Measurements from ENCODE around the gene NRL.

The NRL gene

DNA sequence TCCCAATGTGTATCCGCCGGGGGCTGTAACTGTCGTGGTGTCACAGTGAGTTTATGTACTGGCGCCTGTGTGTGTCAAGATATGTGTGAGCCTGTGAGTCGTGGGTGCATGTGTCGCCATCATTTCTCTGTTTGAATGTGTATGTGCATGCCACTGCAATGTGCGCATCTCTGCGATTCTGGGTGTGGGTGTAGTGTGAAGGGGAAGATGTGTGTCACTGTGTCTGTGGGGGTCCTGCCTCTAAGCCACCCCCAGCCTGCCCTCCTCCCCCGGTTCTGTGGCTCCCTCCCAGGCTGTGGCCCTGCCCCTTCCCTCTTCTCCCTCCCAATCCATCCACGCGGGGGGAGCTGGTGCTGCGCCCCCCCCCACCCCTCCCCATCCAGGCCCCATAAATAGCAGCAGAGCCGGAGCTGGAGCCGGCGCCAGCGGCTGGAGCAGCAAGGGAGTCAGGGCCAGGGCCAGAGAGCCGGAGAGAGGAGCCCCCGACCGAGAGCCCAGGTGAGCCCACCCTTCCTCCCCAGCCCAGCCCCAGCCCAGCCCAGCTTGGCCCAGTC is 43.5 kb downstream of the NRL start, which contains the start of gene CPNE6:
Gene CPNE6, plus strand, starts transcription at position 419 of the 554 bp plus-strand sequence. CDS start 1,375 bp downstream, outside the sequence.
- no peak within 1 kb of the TSS for H3K4me3 ChIP-seq (ENCODE audit: low read depth, low read length, poor library complexity, severe bottlenecking)
- TF ChIP-seq CTCF (IDR thresholded peaks at IDR 0.05; ENCODE audit: low read length): no peak
- no peak for TF ChIP-seq EZH2 (IDR thresholded peaks at IDR 0.05; ENCODE audit: borderline replicate concordance, low read length)
- no peaks in the 10 kb centered on the region for H3F3A ChIP-seq (ENCODE audit: insufficient read depth, low read length)
- peaks cover 7% of the 10 kb centered on the region for H3K4me1 ChIP-seq (ENCODE audit: insufficient read depth, low read length, severe bottlenecking)
- H3K9me2 ChIP-seq (ENCODE audit: low read depth, low read length): no peaks in the 10 kb centered on the region
- no peaks in the 10 kb centered on the region for H3K36me3 ChIP-seq (ENCODE audit: insufficient read depth, low read length)
- peaks cover 15% of the 10 kb centered on the region; the same call in 1 of the 2 replicates for H3K27me3 ChIP-seq (ENCODE audit: insufficient read depth, low read length)
- H3K4me2 ChIP-seq (ENCODE audit: low read length): no peak within 1 kb of the TSS
- H3K9ac ChIP-seq (ENCODE audit: low read length): no peak within 1 kb of the TSS
- H3K9me3 ChIP-seq (ENCODE audit: low read length): no peaks in the 10 kb centered on the region
- no peak within 1 kb of the TSS for H2AFZ ChIP-seq (ENCODE audit: low read length)
- no peak within 1 kb of the TSS for H3K27ac ChIP-seq (ENCODE audit: low read depth, low read length, poor library complexity, severe bottlenecking)
- no peaks in the 10 kb centered on the region for H4K20me1 ChIP-seq (ENCODE audit: insufficient read depth, low read length)
- no peaks in the 10 kb centered on the region for H3K79me2 ChIP-seq (ENCODE audit: insufficient read depth, low read length)

DNA sequence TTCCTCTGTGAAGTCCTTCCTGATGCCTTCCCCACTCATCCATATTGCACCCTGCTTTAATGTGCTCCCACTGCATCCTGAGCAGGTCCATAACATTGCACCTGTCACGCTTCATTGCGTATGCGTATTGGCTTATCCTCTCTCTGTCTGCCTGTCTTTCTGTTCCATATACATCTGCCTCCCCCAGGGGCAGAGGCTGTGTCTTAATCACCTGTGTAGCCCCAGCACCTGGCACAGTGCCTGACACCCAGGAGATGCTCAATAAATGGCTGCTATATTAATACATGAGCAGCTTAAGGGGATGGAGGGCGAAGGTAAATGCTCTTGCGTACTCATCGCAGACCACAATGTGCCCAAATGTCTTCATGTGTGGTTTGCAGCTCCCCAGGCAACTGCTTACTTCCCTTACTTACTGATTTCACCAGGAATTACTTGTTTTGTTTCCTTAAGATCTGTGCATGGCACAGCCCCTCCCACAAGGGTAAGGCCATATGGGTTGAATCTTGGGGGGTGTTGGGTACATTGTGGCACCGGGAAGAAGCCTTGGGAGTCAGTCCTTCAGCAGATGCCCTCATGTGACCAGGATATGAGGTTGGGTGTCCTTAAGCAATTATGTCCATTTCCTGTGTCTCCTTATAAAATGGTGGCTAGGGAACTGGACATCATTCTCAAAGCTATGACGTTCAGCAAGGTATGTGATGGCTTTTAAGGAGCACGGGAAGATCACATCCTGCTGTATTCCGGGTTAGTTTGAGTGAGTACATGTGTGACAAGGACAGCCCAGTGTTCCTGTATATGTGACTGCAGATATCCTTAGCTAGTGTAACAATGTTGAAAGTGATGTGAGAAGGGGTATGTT is 44.2 kb downstream of the NRL start:
- no peak overlapping the region for H3K4me3 ChIP-seq (ENCODE audit: low read depth, low read length, poor library complexity, severe bottlenecking)
- TF ChIP-seq EZH2 (IDR thresholded peaks at IDR 0.05; ENCODE audit: borderline replicate concordance, low read length): no peak
- TF ChIP-seq CTCF (IDR thresholded peaks at IDR 0.05; ENCODE audit: low read length): no peak
- H3K36me3 ChIP-seq (ENCODE audit: insufficient read depth, low read length): no peaks in the 10 kb centered on the region
- H3K27ac ChIP-seq (ENCODE audit: low read depth, low read length, poor library complexity, severe bottlenecking): no peak overlapping the region
- no peaks in the 10 kb centered on the region for H3K9me2 ChIP-seq (ENCODE audit: low read depth, low read length)
- no peak overlapping the region for H2AFZ ChIP-seq (ENCODE audit: low read length)
- H3K4me1 ChIP-seq (ENCODE audit: insufficient read depth, low read length, severe bottlenecking): peaks cover 4% of the 10 kb centered on the region
- no peaks in the 10 kb centered on the region for H3F3A ChIP-seq (ENCODE audit: insufficient read depth, low read length)
- H4K20me1 ChIP-seq (ENCODE audit: insufficient read depth, low read length): no peaks in the 10 kb centered on the region
- H3K9ac ChIP-seq (ENCODE audit: low read length): no peak overlapping the region
- no peak overlapping the region for H3K4me2 ChIP-seq (ENCODE audit: low read length)
- no peaks in the 10 kb centered on the region for H3K9me3 ChIP-seq (ENCODE audit: low read length)
- H3K27me3 ChIP-seq (ENCODE audit: insufficient read depth, low read length): peaks cover 15% of the 10 kb centered on the region; the same call in 1 of the 2 replicates
- no peaks in the 10 kb centered on the region for H3K79me2 ChIP-seq (ENCODE audit: insufficient read depth, low read length)

- Histone ChIP-seq H3K27ac (ENCODE audit: low read depth, low read length, poor library complexity, severe bottlenecking) (no peak overlapping the region), H4K20me1 (ENCODE audit: insufficient read depth, low read length) (no peaks in the 10 kb centered on the region), H3K36me3 (ENCODE audit: insufficient read depth, low read length) (no peaks in the 10 kb centered on the region), H3K4me3 (ENCODE audit: low read depth, low read length, poor library complexity, severe bottlenecking) (no peak overlapping the region), H3K9ac (ENCODE audit: low read length) (no peak overlapping the region), H3K9me3 (ENCODE audit: low read length) (no peaks in the 10 kb centered on the region), H3K4me1 (ENCODE audit: insufficient read depth, low read length, severe bottlenecking) (no peaks in the 10 kb centered on the region), H2AFZ (ENCODE audit: low read length) (no peak overlapping the region), H3F3A (ENCODE audit: insufficient read depth, low read length) (no peaks in the 10 kb centered on the region), H3K4me2 (ENCODE audit: low read length) (no peak overlapping the region), H3K79me2 (ENCODE audit: insufficient read depth, low read length) (no peaks in the 10 kb centered on the region), H3K9me2 (ENCODE audit: low read depth, low read length) (no peaks in the 10 kb centered on the region), H3K27me3 (ENCODE audit: insufficient read depth, low read length) (peaks cover 15% of the 10 kb centered on the region; the same call in 1 of the 2 replicates)
- TF ChIP-seq CTCF (IDR thresholded peaks at IDR 0.05; ENCODE audit: low read length) (no peak), EZH2 (IDR thresholded peaks at IDR 0.05; ENCODE audit: borderline replicate concordance, low read length) (no peak)
Observed at GRCh38 chr14:24069411-24069735, 45.4 kb downstream of the NRL start.
